ENCODE data around the gene HMCN1.

DNA sequence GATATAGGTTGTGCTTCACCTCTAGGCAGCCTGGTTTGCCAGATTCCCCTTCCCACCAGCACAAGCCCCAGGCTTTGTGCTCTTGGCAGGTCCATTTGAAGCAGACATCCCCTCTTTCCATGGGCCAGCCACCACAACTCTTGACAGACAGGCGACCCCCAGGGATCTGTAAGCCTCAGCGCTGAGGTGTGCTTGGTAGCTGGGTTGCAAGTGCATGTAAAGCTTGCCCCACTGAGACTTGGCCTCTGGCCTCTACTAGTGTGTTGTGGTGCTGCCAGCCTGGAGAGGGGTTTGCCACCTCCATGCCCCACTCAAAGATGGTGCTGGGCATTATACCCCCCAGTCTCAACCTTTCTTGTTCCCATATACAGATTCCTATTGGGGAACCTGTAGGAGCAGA, 103.9 kb downstream of the HMCN1 start:
- TF ChIP-seq, protein P1, sequence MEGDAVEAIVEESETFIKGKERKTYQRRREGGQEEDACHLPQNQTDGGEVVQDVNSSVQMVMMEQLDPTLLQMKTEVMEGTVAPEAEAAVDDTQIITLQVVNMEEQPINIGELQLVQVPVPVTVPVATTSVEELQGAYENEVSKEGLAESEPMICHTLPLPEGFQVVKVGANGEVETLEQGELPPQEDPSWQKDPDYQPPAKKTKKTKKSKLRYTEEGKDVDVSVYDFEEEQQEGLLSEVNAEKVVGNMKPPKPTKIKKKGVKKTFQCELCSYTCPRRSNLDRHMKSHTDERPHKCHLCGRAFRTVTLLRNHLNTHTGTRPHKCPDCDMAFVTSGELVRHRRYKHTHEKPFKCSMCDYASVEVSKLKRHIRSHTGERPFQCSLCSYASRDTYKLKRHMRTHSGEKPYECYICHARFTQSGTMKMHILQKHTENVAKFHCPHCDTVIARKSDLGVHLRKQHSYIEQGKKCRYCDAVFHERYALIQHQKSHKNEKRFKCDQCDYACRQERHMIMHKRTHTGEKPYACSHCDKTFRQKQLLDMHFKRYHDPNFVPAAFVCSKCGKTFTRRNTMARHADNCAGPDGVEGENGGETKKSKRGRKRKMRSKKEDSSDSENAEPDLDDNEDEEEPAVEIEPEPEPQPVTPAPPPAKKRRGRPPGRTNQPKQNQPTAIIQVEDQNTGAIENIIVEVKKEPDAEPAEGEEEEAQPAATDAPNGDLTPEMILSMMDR (IDR thresholded peaks at IDR 0.05): no peak
- TF ChIP-seq POLR2A (IDR thresholded peaks at IDR 0.05): no peak

Data from heart left ventricle (tissue), 13 donors.